ENCODE data around the gene SRXN1. TPM values are rescaled to one million over a fixed set of nuclear protein-coding genes. Genes with fewer than 3 reads are reported as not detected.

Gene SRXN1
- total and polyA plus RNA-seq, 12 donors: 11.9 to 42.0 (median 30.9) TPM

- peak overlapping the region; percentile 44 to 80 (median 66) for H3K27ac ChIP-seq
- WGBS, 2 donors: 38 to 60% methylated on average over 7 of the region's 7 CpGs
Measured at GRCh38 chr20:669573-669972, 16.6 kb upstream of the SRXN1 start.

GRCh38 chr20:668638-669037 is 15.6 kb upstream of the SRXN1 start:
- Histone ChIP-seq H3K4me1 (peaks cover 5 to 42% (median 15%) of the 10 kb centered on the region in 9 donors), H3K9me3 (no peaks in the 10 kb centered on the region), H3K36me3 (no peaks in the 10 kb centered on the region), H3K27ac (peak overlapping the region in 9 of 10 donors; percentile 10 to 80 (median 67)), H3K27me3 (peaks cover 10 to 69% (median 46%) of the 10 kb centered on the region in 7 donors), H3K4me3 (no peak overlapping the region)
- WGBS, 2 donors: 55 to 68% methylated on average over 3 of the region's 3 CpGs
- no peak for TF ChIP-seq CTCF (IDR thresholded peaks at IDR 0.05)
- intact Hi-C loops (cut with DNase I): loop anchor here in 6 of 10 donors (5.0 to 10.0 kb wide), 4 partner anchors 34 to 314 kb away; no protein-coding TSS in a partner anchor
- ATAC-seq: peak in 5 of 8 donors; percentile 20 to 47 (median 40)
- no peak for DNase-seq

More at GRCh38 chr20:669573-669972, 16.6 kb upstream of the SRXN1 start:
- Histone ChIP-seq H3K27me3 (peaks cover 6 to 66% (median 42%) of the 10 kb centered on the region in 7 donors), H3K9me3 (no peaks in the 10 kb centered on the region), H3K4me1 (peaks cover 5 to 42% (median 15%) of the 10 kb centered on the region in 9 donors), H3K4me3 (no peak overlapping the region), H3K36me3 (no peaks in the 10 kb centered on the region)
- TF ChIP-seq CTCF (IDR thresholded peaks at IDR 0.05): no peak
- intact Hi-C loops (cut with DNase I): loop anchor here in 6 of 10 donors (5.0 to 10.0 kb wide), 4 partner anchors 33 to 315 kb away; no protein-coding TSS in a partner anchor
- ATAC-seq (peak; percentile 41 to 77 (median 67)), DNase-seq (peak in 1 of 2 donors; percentile 28)

GRCh38 chr20:668050-668449 is 15.1 kb upstream of the SRXN1 start:
- DNase-seq: no peak
- no peak for TF ChIP-seq CTCF (IDR thresholded peaks at IDR 0.05)
- peak overlapping the region in 7 of 10 donors; percentile 10 to 80 (median 74) for H3K27ac ChIP-seq
- peaks cover 5 to 42% (median 16%) of the 10 kb centered on the region in 9 donors for H3K4me1 ChIP-seq
- H3K9me3 ChIP-seq: no peaks in the 10 kb centered on the region
- no peak for ATAC-seq
- H3K36me3 ChIP-seq: no peaks in the 10 kb centered on the region
- intact Hi-C loops (cut with DNase I): loop anchor here in 6 of 10 donors (5.0 to 10.0 kb wide), 4 partner anchors 34 to 313 kb away; no protein-coding TSS in a partner anchor
- H3K4me3 ChIP-seq: no peak overlapping the region
- peaks cover 16 to 69% (median 46%) of the 10 kb centered on the region in 7 donors for H3K27me3 ChIP-seq

GRCh38 chr20:667351-668034 is 14.5 kb upstream of the SRXN1 start:
- Histone ChIP-seq H3K9me3 (no peaks in the 10 kb centered on the region), H3K36me3 (no peaks in the 10 kb centered on the region), H3K4me3 (no peak overlapping the region), H3K27me3 (peaks cover 16 to 70% (median 49%) of the 10 kb centered on the region in 7 donors), H3K4me1 (peaks cover 5 to 44% (median 16%) of the 10 kb centered on the region in 9 donors), H3K27ac (peak overlapping the region in 8 of 10 donors; percentile 31 to 79 (median 46))
- DNase-seq: peak; percentile 67 to 75
- TF ChIP-seq CTCF (IDR thresholded peaks at IDR 0.05): peak; percentile 52 to 95 (median 80)
- peak in 4 of 8 donors; percentile 3 to 65 (median 50) for ATAC-seq
- WGBS, 2 donors: 25 to 29% methylated on average over 9 of the region's 9 CpGs
- intact Hi-C loops (cut with DNase I): loop anchor here in 6 of 10 donors (1.0 to 10.0 kb wide), 5 partner anchors 35 to 313 kb away; no protein-coding TSS in a partner anchor

Data from heart right ventricle (tissue), 16 donors.